SIG-M5 treated with dmso at 0.1 percent for 504 hours (cell line): ENCODE data around the gene F12.

Experiments
- DNase-seq: peaks from one replicate; lab custom pipeline; 2025; ENCODE audit not compliant: unreplicated experiment; lab: John Stamatoyannopoulos, UW

The F12 gene

DNA sequence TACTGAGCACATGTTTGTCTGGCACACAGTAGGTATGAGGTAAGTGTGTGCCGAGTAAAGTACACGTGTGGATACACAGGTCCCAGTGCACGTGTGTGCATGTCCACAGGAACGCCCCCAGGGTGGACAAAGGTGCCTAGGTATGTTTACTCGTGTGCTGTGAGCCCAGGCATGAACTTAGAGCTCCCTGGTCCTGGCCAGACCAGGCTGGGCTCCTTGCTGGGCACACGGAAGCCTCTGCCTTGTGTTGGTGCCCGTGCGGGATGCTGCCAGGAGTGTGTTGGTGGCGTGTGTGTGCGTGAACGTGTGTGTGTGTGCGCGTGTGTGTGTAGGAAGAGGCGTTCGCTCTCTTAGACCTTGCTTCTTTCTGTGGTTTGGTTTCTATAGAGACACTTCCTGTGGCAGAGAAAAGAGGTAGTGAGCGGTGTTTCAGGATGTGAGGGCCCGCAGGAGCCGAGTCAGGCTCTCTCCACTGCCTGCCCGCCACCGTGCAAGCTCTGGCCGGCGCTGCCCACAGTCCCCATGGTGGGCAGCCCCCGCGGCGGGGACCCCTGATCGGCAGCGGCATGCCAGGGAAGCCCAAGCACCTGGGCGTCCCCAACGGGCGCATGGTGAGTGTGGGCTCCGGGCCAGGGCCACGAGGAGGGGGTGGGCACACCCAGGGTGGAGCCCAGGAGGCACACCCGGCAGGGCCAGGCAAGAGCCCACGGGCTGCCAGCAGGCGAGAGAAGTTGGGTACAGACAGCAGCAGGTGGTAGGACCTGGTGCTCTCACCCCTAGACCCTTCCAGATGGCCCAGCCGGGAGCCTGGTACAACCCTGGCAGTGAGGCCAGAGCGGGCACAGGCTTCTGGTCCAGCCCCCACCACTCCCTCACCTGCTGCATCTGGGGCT lies 51.7 kb downstream of the F12 start, which contains the start of gene RGS14:
Gene RGS14, plus strand, starts transcription at position 466 of the 893 bp plus-strand sequence. Its CDS starts 101 bp downstream, at position 567.
- DNase-seq: peak; percentile 97

DNA sequence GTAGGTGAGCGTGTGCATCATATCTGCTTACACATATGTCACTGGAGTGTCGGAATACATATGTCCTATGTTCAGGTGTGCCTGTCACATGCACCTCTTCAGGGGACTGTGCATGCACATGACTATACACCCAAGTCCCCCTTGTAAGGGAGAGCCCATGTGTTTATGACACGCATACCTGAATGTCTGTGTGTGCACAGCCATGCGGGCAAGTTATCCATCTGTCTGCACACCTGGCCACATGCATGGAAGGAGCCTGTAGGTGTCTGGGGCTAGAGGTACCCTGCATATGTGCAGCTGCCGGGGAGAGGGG lies 52.3 kb downstream of the F12 start:
- DNase-seq: no peak

DNA sequence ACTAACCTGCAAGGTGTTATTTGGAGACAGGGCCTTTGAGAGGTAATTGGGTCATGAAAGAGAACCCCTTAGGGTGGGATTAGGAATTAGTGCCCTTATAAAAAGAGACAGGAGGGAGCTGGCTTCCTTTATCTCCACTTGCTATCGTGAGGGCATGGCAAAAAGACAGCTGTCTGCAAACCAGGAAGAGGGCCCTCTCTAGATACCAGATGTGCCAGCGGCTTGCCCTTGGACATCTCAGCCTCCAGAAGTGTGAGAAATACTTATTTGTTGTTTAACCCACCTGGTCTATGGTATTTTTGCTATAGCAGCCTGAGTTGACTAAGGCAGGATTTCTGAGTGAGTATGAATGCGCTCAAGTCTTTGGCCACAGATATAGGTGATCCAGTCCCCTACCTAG lies 52.6 kb downstream of the F12 start:
- no peak for DNase-seq

DNA sequence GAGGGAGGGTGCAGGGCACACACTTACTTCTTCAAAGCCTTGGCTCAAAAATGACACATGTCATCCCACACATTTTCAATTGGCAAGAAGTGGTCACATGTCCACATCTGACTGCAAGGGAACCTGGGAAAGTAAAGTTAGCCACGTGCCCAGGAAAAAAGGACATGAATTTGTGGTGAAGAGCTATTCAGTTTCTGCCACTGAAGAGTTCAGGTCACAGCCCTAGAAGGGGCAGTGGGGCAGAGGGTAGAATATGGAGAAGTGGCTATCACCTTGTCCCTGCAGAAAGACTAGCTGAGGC lies 53.5 kb downstream of the F12 start:
- no peak for DNase-seq

DNA sequence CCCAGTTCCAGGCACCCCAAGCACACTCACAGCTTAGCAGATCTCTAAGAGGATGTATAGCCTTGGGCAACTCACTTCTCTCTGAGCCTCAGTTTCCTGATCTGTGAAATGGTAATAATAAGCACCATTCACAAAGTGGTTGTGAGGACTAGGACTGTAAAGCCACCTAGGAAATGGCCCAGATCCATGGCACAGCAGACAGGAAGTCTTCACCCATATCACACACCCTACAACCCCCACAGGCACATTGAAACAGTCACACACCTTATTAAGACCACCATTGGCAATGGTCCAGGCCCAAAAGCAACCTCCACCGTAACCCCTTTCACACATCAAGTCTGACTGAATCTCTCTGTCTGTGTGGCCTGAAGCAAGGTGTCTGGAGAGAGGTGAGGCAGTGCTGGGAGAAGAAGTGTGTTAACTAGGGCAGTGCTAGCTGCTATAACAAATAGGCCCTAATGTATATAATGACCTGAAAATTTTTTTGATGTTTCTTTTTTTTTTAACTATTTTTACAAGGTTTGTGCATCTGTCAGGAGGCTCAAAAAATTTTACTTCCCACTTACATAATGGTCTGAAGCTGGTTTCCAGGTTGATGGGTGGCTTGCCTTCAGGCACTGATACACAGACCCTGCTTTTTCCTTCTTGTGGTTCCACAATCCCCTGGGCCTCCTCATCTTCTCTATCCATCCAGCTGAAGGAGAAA lies 54.0 kb downstream of the F12 start:
- DNase-seq: no peak

DNA sequence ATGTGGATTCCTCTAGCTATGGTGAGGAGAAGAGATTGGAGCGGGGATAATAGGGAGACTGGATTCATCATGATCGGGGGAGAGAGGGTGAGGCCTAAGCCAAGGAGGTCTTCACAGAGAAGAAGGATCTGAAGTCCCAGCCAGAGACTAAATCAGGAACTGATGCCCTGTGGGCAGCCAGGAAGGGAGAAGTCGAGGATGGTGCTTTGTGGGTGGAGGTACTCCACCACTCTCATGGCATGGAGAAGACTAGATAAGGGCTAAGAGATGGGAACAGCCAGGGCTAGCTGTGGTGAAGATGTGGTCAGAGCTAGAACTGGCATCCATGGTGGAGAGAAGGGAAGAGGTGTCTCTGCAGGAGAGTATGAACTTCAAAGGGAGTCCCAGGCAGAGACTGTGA lies 54.7 kb downstream of the F12 start:
- DNase-seq: no peak

DNA sequence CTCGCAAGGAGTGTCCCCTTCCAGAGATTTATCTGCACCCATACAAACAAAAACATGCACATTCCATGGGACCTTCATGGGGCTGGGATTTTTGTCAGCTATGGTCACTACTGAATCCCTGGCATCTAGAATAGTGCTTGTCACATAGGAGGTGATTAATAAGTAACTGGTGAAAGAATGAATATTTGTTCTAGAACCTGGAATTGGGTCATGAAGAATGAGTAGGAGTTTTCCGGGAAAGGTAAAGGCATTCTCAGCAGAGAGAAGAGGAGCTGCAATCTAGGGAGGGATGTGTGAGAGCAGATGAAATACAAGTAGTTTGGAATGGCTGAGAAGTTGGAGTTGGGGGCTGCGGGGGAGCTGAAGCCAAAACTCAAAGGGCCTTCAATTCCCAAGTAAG lies 55.1 kb downstream of the F12 start:
- DNase-seq: no peak

DNA sequence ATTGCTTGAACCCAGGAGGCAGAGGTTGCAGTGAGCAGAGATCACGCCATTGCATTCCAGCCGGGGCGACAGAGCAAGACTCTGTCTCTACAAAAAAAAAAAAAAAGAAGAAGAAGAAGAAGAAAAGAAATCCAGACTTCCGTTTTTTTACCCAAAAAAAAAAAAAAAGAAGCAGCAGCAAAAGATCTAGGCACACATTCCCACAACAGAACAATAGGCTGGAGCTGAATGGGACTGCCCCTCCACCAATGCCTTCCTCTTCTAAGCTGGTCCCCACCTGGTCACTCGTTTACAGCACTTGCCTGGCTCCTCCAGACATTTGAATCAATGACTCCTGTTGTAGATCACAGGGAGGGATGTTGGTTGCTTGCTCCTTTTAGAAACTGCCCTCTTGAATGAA lies 56.3 kb downstream of the F12 start:
- DNase-seq: peak; percentile 20
